HFF-Myc (cell line): Measurements from ENCODE around the gene MOB3B.

ENCODE experiments used
- DNase-seq: peaks from one replicate; pipeline ENCODE4 v3.0.0-alpha.2; 2011; ENCODE audit warnings: low read depth; ENCODE audit errors: extremely low read depth
- H3K4me3 ChIP-seq: replicated peaks from 2 replicates; pipeline ENCODE4 v1.5.1; 2011; ENCODE audit warnings: low read depth, mild to moderate bottlenecking, control low read depth, low read length
- CTCF ChIP-seq: IDR thresholded peaks from 2 replicates; pipeline ENCODE4 v1.5.1; 2012; ENCODE audit warnings: mild to moderate bottlenecking, low read depth, low read length, control low read depth; ENCODE audit errors: missing control alignments

The MOB3B gene

GRCh38 chr9:27367921-27368315, 161.7 kb downstream of the MOB3B start:
- no peak overlapping the region for H3K4me3 ChIP-seq
- no peak for DNase-seq
- TF ChIP-seq CTCF, result no peak

GRCh38 chr9:27367175-27367798, 162.3 kb downstream of the MOB3B start:
- DNase-seq, result no peak
- TF ChIP-seq CTCF, result no peak
- H3K4me3 ChIP-seq, result no peak overlapping the region

GRCh38 chr9:27365707-27366376, 163.8 kb downstream of the MOB3B start:
- no peak for DNase-seq
- no peak overlapping the region for H3K4me3 ChIP-seq
- TF ChIP-seq CTCF, result no peak

- DNase-seq, result no peak
- TF ChIP-seq CTCF, result no peak
- H3K4me3 ChIP-seq, result no peak overlapping the region
These were observed 167.0 kb downstream of the MOB3B start for GRCh38 chr9:27362447-27363210.

GRCh38 chr9:27361492-27361891, 168.1 kb downstream of the MOB3B start:
- H3K4me3 ChIP-seq, result no peak overlapping the region
- DNase-seq, result no peak
- no peak for TF ChIP-seq CTCF

GRCh38 chr9:27359763-27360162, 169.9 kb downstream of the MOB3B start:
- no peak for DNase-seq
- no peak overlapping the region for H3K4me3 ChIP-seq
- no peak for TF ChIP-seq CTCF
